H1 (cell line): ENCODE data around the gene ATP13A3. TPM values are rescaled to one million over a fixed set of nuclear protein-coding genes. Genes with fewer than 3 reads are reported as not detected.

ENCODE experiments used
- CTCF ChIA-PET: fragments of 300-600 bp; sonication (Branson Sonifier 250); formaldehyde crosslinking; loops from one replicate; lab custom pipeline; 2021; ENCODE audit not compliant: partially characterized antibody; lab: Charles Lee
- POLR2A ChIA-PET: fragments of 300-600 bp; sonication (Branson Sonifier 250); formaldehyde crosslinking; loops from one replicate; lab custom pipeline; 2021; ENCODE audit warnings: inconsistent platforms; ENCODE audit not compliant: partially characterized antibody; lab: Charles Lee
- DNase-seq, 2 experiments: peaks; one replicate each; pipeline versions ENCODE4 v3.0.0 to v3.0.0-alpha.2; 2010 to 2022; ENCODE audit warnings: low spot score in 2 of 2, low read depth in 1 of 2, mixed read lengths in 1 of 2
- FAIRE-seq: peaks from 2 replicates; lab custom pipeline; 2011; peaks lifted over from hg19 to GRCh38; lab: Jason Lieb, UNC
- H2AFZ ChIP-seq: 2 replicates; pipeline ENCODE4 v1.8.1; 2012; ENCODE audit warnings: low read length, inconsistent platforms
- H2AK5ac ChIP-seq: 2 replicates; pipeline ENCODE4 v1.6.1; 2013; ENCODE audit warnings: low read depth, low read length
- H2BK120ac ChIP-seq: replicated peaks from 2 replicates; pipeline ENCODE3; 2013; ENCODE audit warnings: low read depth, low read length, inconsistent platforms
- H2BK12ac ChIP-seq: 2 replicates; pipeline ENCODE4 v1.6.1; 2013; ENCODE audit warnings: low read depth, low read length
- H2BK15ac ChIP-seq: 2 replicates; pipeline ENCODE4 v1.6.1; 2013; ENCODE audit warnings: low read length
- H2BK20ac ChIP-seq: 2 replicates; pipeline ENCODE4 v1.6.1; 2013; ENCODE audit warnings: low read length
- H2BK5ac ChIP-seq: 2 replicates; pipeline ENCODE4 v1.6.1; 2013; ENCODE audit warnings: low read depth, low read length
- H3K14ac ChIP-seq: 2 replicates; pipeline ENCODE4 v1.6.1; 2013; ENCODE audit warnings: inconsistent platforms; ENCODE audit not compliant: insufficient read length
- H3K18ac ChIP-seq: 2 replicates; pipeline ENCODE4 v1.6.1; 2013; ENCODE audit warnings: low read length; ENCODE audit errors: extremely low read depth
- H3K23ac ChIP-seq: 2 replicates; pipeline ENCODE4 v1.6.1; 2013; ENCODE audit warnings: inconsistent platforms; ENCODE audit not compliant: insufficient read length
- H3K23me2 ChIP-seq: 2 replicates; pipeline ENCODE4 v1.6.1; 2013; ENCODE audit warnings: low read depth, low read length
- H3K27ac ChIP-seq: 2 replicates; pipeline ENCODE4 v1.6.1; 2011; ENCODE audit warnings: low read depth, low read length, inconsistent platforms
- H3K27me3 ChIP-seq, 4 experiments: replicated peaks in 1 of 4; 1 replicate in 1 of 4; 2 replicates in 3 of 4; pipeline versions ENCODE4 v1.6.1 to v1.8.1; 2011 to 2013; ENCODE audit warnings: low read length in 3 of 4, mild to moderate bottlenecking in 3 of 4, inconsistent platforms in 2 of 4, mixed read lengths in 2 of 4, moderate library complexity in 1 of 4; ENCODE audit not compliant: control insufficient read depth in 3 of 4, insufficient read depth in 3 of 4; ENCODE audit errors: extremely low read depth in 1 of 4
- H3K36me3 ChIP-seq, 4 experiments: 2 replicates each; pipeline versions ENCODE4 v1.6.1 to v1.8.1; 2011 to 2013; ENCODE audit warnings: mild to moderate bottlenecking in 4 of 4, low read length in 3 of 4, moderate library complexity in 2 of 4, control low read depth in 1 of 4, inconsistent platforms in 1 of 4; ENCODE audit not compliant: insufficient read depth in 4 of 4, control insufficient read depth in 2 of 4
- H3K4ac ChIP-seq: replicated peaks from 2 replicates; pipeline ENCODE3; 2013; ENCODE audit warnings: low read length, low read depth, mixed read lengths, inconsistent platforms; ENCODE audit not compliant: insufficient read length
- H3K4me1 ChIP-seq, 4 experiments: replicated peaks in 1 of 4; 1 replicate in 1 of 4; 2 replicates in 3 of 4; pipeline versions ENCODE4 v1.6.1 to v1.8.1; 2011 to 2013; ENCODE audit warnings: low read length in 3 of 4, inconsistent platforms in 2 of 4, mixed read lengths in 1 of 4; ENCODE audit not compliant: insufficient read depth in 4 of 4, control insufficient read depth in 3 of 4
- H3K4me2 ChIP-seq, 2 experiments: 2 replicates each; pipeline versions ENCODE4 v1.6.1 to v1.8.1; 2011 to 2013; ENCODE audit warnings: low read depth in 2 of 2, low read length in 2 of 2, control low read depth in 1 of 2, inconsistent platforms in 1 of 2, mild to moderate bottlenecking in 1 of 2; ENCODE audit not compliant: insufficient read depth in 1 of 2
- H3K4me3 ChIP-seq, 4 experiments: fragments of 200-600, 300-600 bp in 1 of 4; sonication (generic), shearing (Covaris generic), sonication (Bioruptor Twin) in 1 of 4; 2 replicates each; pipeline versions ENCODE4 v1.5.1 to v1.8.1; 2011 to 2016; ENCODE audit warnings: low read length in 4 of 4, low read depth in 3 of 4, control low read depth in 2 of 4, inconsistent platforms in 2 of 4, mild to moderate bottlenecking in 2 of 4, mixed read lengths in 1 of 4, moderate library complexity in 1 of 4; ENCODE audit not compliant: insufficient read depth in 2 of 4; ENCODE audit errors: extremely low read depth in 1 of 4
- H3K56ac ChIP-seq: replicated peaks from 2 replicates; pipeline ENCODE3; 2013; ENCODE audit warnings: low read depth, mild to moderate bottlenecking, mixed read lengths, low read length, inconsistent platforms; ENCODE audit not compliant: insufficient read length
- H3K79me1 ChIP-seq: 2 replicates; pipeline ENCODE4 v1.6.1; 2013; ENCODE audit warnings: low read depth, low read length, control low read depth
- H3K79me2 ChIP-seq, 2 experiments: 2 replicates each; pipeline versions ENCODE4 v1.6.1 to v1.8.1; 2012 to 2013; ENCODE audit warnings: low read length in 2 of 2, mild to moderate bottlenecking in 2 of 2, inconsistent platforms in 1 of 2; ENCODE audit not compliant: insufficient read depth in 2 of 2, control insufficient read depth in 1 of 2
- H3K9ac ChIP-seq, 4 experiments: replicated peaks in 1 of 4; 1 replicate in 1 of 4; 2 replicates in 3 of 4; pipeline versions ENCODE4 v1.6.1 to v1.8.1; 2011 to 2013; ENCODE audit warnings: low read depth in 3 of 4, low read length in 3 of 4, control low read depth in 2 of 4, mild to moderate bottlenecking in 2 of 4, moderate library complexity in 2 of 4, inconsistent platforms in 1 of 4; ENCODE audit errors: extremely low read depth in 1 of 4
- H3K9me3 ChIP-seq, 2 experiments: 2 replicates each; pipeline versions ENCODE4 v1.6.1 to v1.8.1; 2012 to 2013; ENCODE audit warnings: mild to moderate bottlenecking in 2 of 2, moderate library complexity in 2 of 2, control low read depth in 1 of 2, inconsistent platforms in 1 of 2, low read depth in 1 of 2, low read length in 1 of 2, mixed read lengths in 1 of 2; ENCODE audit not compliant: insufficient read depth in 2 of 2
- H4K20me1 ChIP-seq, 2 experiments: replicated peaks in 1 of 2; 2 replicates each; pipeline versions ENCODE3 to v1.8.1; 2011 to 2013; ENCODE audit warnings: inconsistent platforms in 2 of 2, low read length in 2 of 2, mild to moderate bottlenecking in 1 of 2; ENCODE audit not compliant: insufficient read depth in 2 of 2, control insufficient read depth in 1 of 2
- H4K5ac ChIP-seq: 2 replicates; pipeline ENCODE4 v1.6.1; 2013; ENCODE audit warnings: low read length, low read depth, mixed read lengths, inconsistent platforms; ENCODE audit not compliant: insufficient read length
- H4K8ac ChIP-seq: 2 replicates; pipeline ENCODE4 v1.8.0; 2013; ENCODE audit warnings: mild to moderate bottlenecking, moderate library complexity, low read length, inconsistent platforms; ENCODE audit not compliant: insufficient read depth; ENCODE audit errors: extremely low read depth
- H4K91ac ChIP-seq: replicated peaks from 2 replicates; pipeline ENCODE3; 2013; ENCODE audit warnings: low read length, mixed read lengths, inconsistent platforms; ENCODE audit not compliant: insufficient read length
- CBX5 ChIP-seq: fragments of 300-800, 300-1000 bp; sonication (generic); IDR thresholded peaks from 2 replicates; pipeline ENCODE4 v1.7.1; 2016; ENCODE audit warnings: antibody characterized with exemption, low read length, low read depth
- CBX8 ChIP-seq: fragments of 300-800, 300-1000 bp; sonication (generic); IDR thresholded peaks from 2 replicates; pipeline ENCODE4 v1.7.1; 2016; ENCODE audit warnings: low read depth, low read length, borderline replicate concordance
- CHD2 ChIP-seq: IDR thresholded peaks from 2 replicates; pipeline ENCODE4 v1.6.1; 2012; ENCODE audit warnings: low read length, improper control_type of control experiment
- EP300 ChIP-seq, 2 experiments: IDR thresholded peaks; 1 replicate in 1 of 2; 2 replicates in 1 of 2; pipeline ENCODE4 v1.6.1; 2011 to 2012; ENCODE audit warnings: low read depth in 2 of 2, low read length in 2 of 2, mild to moderate bottlenecking in 2 of 2, borderline replicate concordance in 1 of 2, inconsistent platforms in 1 of 2, moderate library complexity in 1 of 2
- KDM1A ChIP-seq: fragments of 200-600, 300-600 bp; sonication (generic); IDR thresholded peaks from 2 replicates; pipeline ENCODE4 v1.7.1; 2016; ENCODE audit warnings: mild to moderate bottlenecking, low read length, borderline replicate concordance
- MAFK ChIP-seq: IDR thresholded peaks from 2 replicates; pipeline ENCODE4 v1.6.1; 2012; ENCODE audit warnings: low read depth, mild to moderate bottlenecking, improper control_type of control experiment, low read length
- NRF1 ChIP-seq: IDR thresholded peaks from 2 replicates; pipeline ENCODE4 v1.6.1; 2011; ENCODE audit warnings: mild to moderate bottlenecking, low read depth, low read length, improper control_type of control experiment
- POLR2AphosphoS5 ChIP-seq: IDR thresholded peaks from 2 replicates; pipeline ENCODE4 v1.6.1; 2011; ENCODE audit warnings: low read depth, low read length
- RAD21 ChIP-seq, 2 experiments: IDR thresholded peaks in 1 of 2; conservative IDR thresholded peaks in 1 of 2; 2 replicates each; pipeline ENCODE4 v1.6.1; 2011; ENCODE audit warnings: low read depth in 2 of 2, low read length in 2 of 2, improper control_type of control experiment in 1 of 2, inconsistent platforms in 1 of 2, mild to moderate bottlenecking in 1 of 2, moderate library complexity in 1 of 2
- SP4 ChIP-seq: IDR thresholded peaks from 2 replicates; pipeline ENCODE4 v1.6.1; 2012; ENCODE audit warnings: low read length, inconsistent platforms
- SRF ChIP-seq: IDR thresholded peaks from 2 replicates; pipeline ENCODE4 v1.6.1; 2011; ENCODE audit warnings: mild to moderate bottlenecking, low read depth, low read length, moderate library complexity
- TCF12 ChIP-seq: IDR thresholded peaks from 2 replicates; pipeline ENCODE4 v1.6.1; 2011; ENCODE audit warnings: low read depth, mild to moderate bottlenecking, low read length
- WGBS, 2 experiments: shearing (Covaris generic) in 1 of 2; methylation state at CpG; one replicate each; pipeline versions ENCODE4 v1.1.6 to v1.1.7; 2013 to 2015; ENCODE audit warnings: low lambda C conversion rate in 2 of 2, mixed read lengths in 2 of 2, inconsistent platforms in 1 of 2, low coverage in 1 of 2, missing lambda C conversion rate in 1 of 2; ENCODE audit not compliant: insufficient replicate concordance in 2 of 2, insufficient coverage in 1 of 2, insufficient read length in 1 of 2; ENCODE audit errors: extremely low coverage in 1 of 2, missing lambda C conversion rate in 1 of 2; 5-methylcytosine and 5-hydroxymethylcytosine counted together
- polyA plus RNA-seq, 7 experiments: library from polyadenylated mRNA; depleted of rRNA in 3 of 7; stranded (reverse) in 5 of 7; unstranded in 2 of 7; fragments of >200 nt in 5 of 7; fragments of 200-250 nt in 2 of 7; gene quantifications; 1 replicate in 5 of 7; 2 replicates in 1 of 7; 4 replicates in 1 of 7; pipeline versions ENCODE4 v1.2.1 to v1.2.3, GENCODE V29; 2011 to 2013; ENCODE audit warnings: missing spikeins in 2 of 7, mixed read lengths in 2 of 7
- total RNA-seq: library from RNA; stranded (reverse); fragmentation: NEBNext Ultra II Directional; extraction: Animal tissue kit (Norgen Biotek cat#: 25700); gene quantifications from 2 replicates; pipeline ENCODE4 v1.2.1, GENCODE V29; 2021
- TF ChIP-seq, protein P1 (sequence below): IDR thresholded peaks from 2 replicates; pipeline ENCODE4 v1.6.1; 2012; ENCODE audit warnings: inconsistent platforms

ATP13A3 gene
- total and polyA plus RNA-seq, 2 of the 8 experiments (the other 6 are each of a cell fraction or from before 2014, with no cell fraction given) = 18.6 to 92.2 TPM

DNA sequence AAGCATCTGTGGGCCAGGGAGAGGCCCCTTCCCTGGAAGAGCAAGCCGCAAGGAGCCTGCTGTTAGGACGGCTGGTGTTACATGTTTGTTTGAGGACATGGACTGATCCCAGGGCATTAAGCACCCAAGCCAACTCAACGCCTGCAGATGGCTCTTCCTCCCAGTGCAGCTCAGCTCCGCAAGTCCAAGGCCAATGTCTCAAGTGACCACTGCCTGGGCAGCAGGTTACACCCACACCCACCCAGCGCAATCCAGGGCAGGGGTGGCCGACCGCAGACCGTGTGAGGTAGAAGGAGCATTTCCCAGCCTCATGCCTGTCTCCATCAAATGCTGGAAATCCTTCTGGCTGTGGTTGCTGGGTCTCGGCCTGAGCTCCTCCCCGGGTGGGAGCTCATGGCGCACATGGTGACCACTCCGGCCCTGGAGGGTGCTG is 102.2 kb downstream of the ATP13A3 start:
- Histone ChIP-seq H2BK20ac (peak overlapping the region; percentile 43; the same call in 1 of the 2 replicates), H3K4me1 (peaks cover 0 to 10% (median 6%) of the 10 kb centered on the region in 4 experiments; a peak in 6 of 7 replicates), H3K9me3 (no peaks in the 10 kb centered on the region), H3K79me1 (no peaks in the 10 kb centered on the region), H3K79me2 (no peaks in the 10 kb centered on the region), H3K4ac (no peak overlapping the region), H3K27me3 (peaks cover 0 to 2% (median 0%) of the 10 kb centered on the region in 4 experiments; a peak in 1 of 7 replicates), H2AFZ (no peak overlapping the region), H3K27ac (no peak overlapping the region), H3K4me3 (no peak overlapping the region), H3K23ac (no peak overlapping the region), H4K91ac (no peak overlapping the region), H4K20me1 (no peaks in the 10 kb centered on the region), H3K9ac (no peak overlapping the region), H2AK5ac (no peak overlapping the region), H3K18ac (no peak overlapping the region), H2BK5ac (no peak overlapping the region), H4K8ac (peak overlapping the region; percentile 4; the same call in 1 of the 2 replicates), H2BK120ac (no peak overlapping the region), H3K4me2 (no peak overlapping the region), H2BK15ac (peak overlapping the region; percentile 90; the same call in 1 of the 2 replicates), H3K23me2 (no peaks in the 10 kb centered on the region), H3K14ac (no peak overlapping the region), H2BK12ac (peak overlapping the region; percentile 53; the same call in 1 of the 2 replicates), H4K5ac (no peak overlapping the region), H3K56ac (no peak overlapping the region), H3K36me3 (no peaks in the 10 kb centered on the region)
- DNase-seq (peak in 1 of 2 experiments; percentile 34), FAIRE-seq (no peak)
- POLR2A ChIA-PET = no interaction called here
- WGBS, 2 experiments = 91% methylated on average over 12 of the region's 12 CpGs; no CpG with 5 or more reads in 1 of the 2 experiments
- CTCF ChIA-PET = interaction anchor here (0.6 to 1.7 kb wide), 3 partner anchors 20 to 579 kb away, joined by 3 to 4 read pairs (median 4); no protein-coding TSS in a partner anchor
- TF ChIP-seq TCF12 (no peak), MAFK (no peak), NRF1 (no peak), SRF (no peak), CBX8 (no peak), SP4 (no peak), EP300 (IDR thresholded peaks at IDR 0.05; ENCODE audit: borderline replicate concordance in 1 of 2, low read depth in 2 of 2, low read length in 2 of 2) (no peak), CHD2 (no peak), CBX5 (no peak), RAD21 (IDR thresholded peaks at IDR 0.05 in 1 of 2, conservative IDR thresholded peaks at IDR 0.05 in 1 of 2; ENCODE audit: low read depth in 2 of 2, low read length in 2 of 2) (no peak), KDM1A (no peak), POLR2AphosphoS5 (no peak)
- TF ChIP-seq, protein P1, sequence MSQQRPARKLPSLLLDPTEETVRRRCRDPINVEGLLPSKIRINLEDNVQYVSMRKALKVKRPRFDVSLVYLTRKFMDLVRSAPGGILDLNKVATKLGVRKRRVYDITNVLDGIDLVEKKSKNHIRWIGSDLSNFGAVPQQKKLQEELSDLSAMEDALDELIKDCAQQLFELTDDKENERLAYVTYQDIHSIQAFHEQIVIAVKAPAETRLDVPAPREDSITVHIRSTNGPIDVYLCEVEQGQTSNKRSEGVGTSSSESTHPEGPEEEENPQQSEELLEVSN = no peak
